Keratinocyte (primary cell): ENCODE data around the gene SEMA7A.

Source experiments
- CTCF ChIP-seq, 3 experiments: IDR thresholded peaks in 1 of 3; conservative IDR thresholded peaks in 1 of 3; optimal IDR thresholded peaks in 1 of 3; 2 replicates in 2 of 3; 3 replicates in 1 of 3; pipeline versions ENCODE3 to v1.5.1; 2011; ENCODE audit warnings: low read length in 3 of 3, mild to moderate bottlenecking in 3 of 3, moderate library complexity in 2 of 3, control low read depth in 1 of 3, inconsistent platforms in 1 of 3; ENCODE audit not compliant: insufficient read depth in 2 of 3; ENCODE audit errors: extremely low read depth in 1 of 3
- EZH2 ChIP-seq: IDR thresholded peaks from one replicate; pipeline ENCODE4 v1.6.1; 2012; ENCODE audit warnings: inconsistent platforms, mild to moderate bottlenecking, low read length, moderate library complexity

- TF ChIP-seq CTCF (optimal IDR thresholded peaks at IDR 0.05 in 1 of 3, IDR thresholded peaks at IDR 0.05 in 1 of 3, conservative IDR thresholded peaks at IDR 0.05 in 1 of 3; ENCODE audit: extremely low read depth in 1 of 3, insufficient read depth in 2 of 3, low read length in 3 of 3), result no peak
- TF ChIP-seq EZH2, result no peak
Observed at GRCh38 chr15:74373056-74373650, 60.6 kb downstream of the SEMA7A start.
